ENCODE results near the gene RASEF.
"Not testable (repeated sequence)": the region's sequence is repeated elsewhere in the genome, so short reads cannot be mapped to it uniquely, and the experiment has no call there.

- TF ChIP-seq CTCF (conservative IDR thresholded peaks at IDR 0.05; ENCODE audit: low read depth, low read length); EZH2 (IDR thresholded peaks at IDR 0.05; ENCODE audit: low read length, unreplicated experiment); EZH2phosphoT487 (IDR thresholded peaks at IDR 0.05; ENCODE audit: borderline replicate concordance, low read length): not testable (repeated sequence)
These were observed 126.4 kb downstream of the RASEF start for GRCh38 chr9:82936561-82936960.
